Colon (tissue), 2 donors: ENCODE data around the gene CACNB2.
"Not testable (repeated sequence)": the region's sequence is repeated elsewhere in the genome, so short reads cannot be mapped to it uniquely, and the experiment has no call there.

Experiments
- FAIRE-seq: peaks from 2 replicates; lab custom pipeline; 2012; peaks lifted over from hg19 to GRCh38; lab: Jason Lieb, UNC
- donor health status: control.
- donor health status: control.

Gene CACNB2

GRCh38 chr10:18145652-18146051, 5.4 kb downstream of the CACNB2 start:
- FAIRE-seq, result no peak

- no peak for FAIRE-seq
Observed at GRCh38 chr10:18149196-18149800, 9.1 kb downstream of the CACNB2 start.

- FAIRE-seq, result no peak
Observed at GRCh38 chr10:18151356-18151890, 11.2 kb downstream of the CACNB2 start.

- not testable (repeated sequence) for FAIRE-seq
Observed at GRCh38 chr10:18153381-18153780, 13.2 kb downstream of the CACNB2 start.

GRCh38 chr10:18155321-18155720, 15.1 kb downstream of the CACNB2 start:
- no peak for FAIRE-seq

- not testable (repeated sequence) for FAIRE-seq
Observed at GRCh38 chr10:18156797-18157196, 16.6 kb downstream of the CACNB2 start.

GRCh38 chr10:18157881-18158280, 17.7 kb downstream of the CACNB2 start:
- no peak for FAIRE-seq

GRCh38 chr10:18158773-18159265, 18.6 kb downstream of the CACNB2 start:
- FAIRE-seq, result no peak

GRCh38 chr10:18159557-18159956, 19.3 kb downstream of the CACNB2 start:
- no peak for FAIRE-seq

- no peak for FAIRE-seq
Observed at GRCh38 chr10:18162021-18162627, 21.9 kb downstream of the CACNB2 start.

GRCh38 chr10:18164093-18164492, 23.9 kb downstream of the CACNB2 start:
- no peak for FAIRE-seq

GRCh38 chr10:18164748-18165361, 24.6 kb downstream of the CACNB2 start:
- FAIRE-seq, result no peak

- FAIRE-seq, result no peak
Observed at GRCh38 chr10:18178854-18179483, 38.7 kb downstream of the CACNB2 start.

- FAIRE-seq, result no peak
Observed at GRCh38 chr10:18179891-18180290, 39.7 kb downstream of the CACNB2 start.

GRCh38 chr10:18181382-18181781, 41.2 kb downstream of the CACNB2 start:
- FAIRE-seq, result not testable (repeated sequence)

- FAIRE-seq, result no peak
Observed at GRCh38 chr10:18185621-18186020, 45.4 kb downstream of the CACNB2 start.

GRCh38 chr10:18190840-18191239, 50.6 kb downstream of the CACNB2 start:
- FAIRE-seq, result no peak

GRCh38 chr10:18194634-18195033, 54.4 kb downstream of the CACNB2 start:
- no peak for FAIRE-seq

GRCh38 chr10:18195060-18195799, 55.0 kb downstream of the CACNB2 start:
- no peak for FAIRE-seq

- FAIRE-seq, result no peak
Observed at GRCh38 chr10:18196806-18197550, 56.8 kb downstream of the CACNB2 start.

- peak; percentile 97 for FAIRE-seq
Observed at GRCh38 chr10:18197706-18198105, 57.5 kb downstream of the CACNB2 start.
